GM12878 (cell line): Measurements from ENCODE around the gene ZNF248. TPM values are rescaled to one million over a fixed set of nuclear protein-coding genes. Genes with fewer than 3 reads are reported as not detected.
A peak's percentile ranks its signal among the peaks of the same experiment; 100 is the strongest.

ENCODE experiments used
- BMI1 ChIP-seq: fragments of 450-650 bp; IDR thresholded peaks from 2 replicates; pipeline ENCODE4 v1.6.1; 2016; ENCODE audit warnings: mild to moderate bottlenecking, moderate library complexity, borderline replicate concordance
- BRCA1 ChIP-seq: IDR thresholded peaks from 2 replicates; pipeline ENCODE4 v1.6.1; 2011; ENCODE audit warnings: low read depth, low read length, improper control_type of control experiment
- CBFB ChIP-seq: IDR thresholded peaks from 2 replicates; pipeline ENCODE4 v1.6.1; 2016; ENCODE audit warnings: antibody characterized with exemption, low read depth
- CBX3 ChIP-seq: fragments of 200-600 bp; sonication (generic); IDR thresholded peaks from 2 replicates; pipeline ENCODE4 v1.6.1; 2016; ENCODE audit warnings: low read depth, borderline replicate concordance
- CHD4 ChIP-seq: fragments of 200-600 bp; sonication (generic); IDR thresholded peaks from 2 replicates; pipeline ENCODE4 v1.6.1; 2016; ENCODE audit warnings: mild to moderate bottlenecking
- CREM ChIP-seq: IDR thresholded peaks from 2 replicates; pipeline ENCODE4 v1.6.1; 2014; ENCODE audit warnings: antibody characterized with exemption, low read depth
- DPF2 ChIP-seq: fragments of 450-650 bp; IDR thresholded peaks from 2 replicates; pipeline ENCODE4 v1.6.1; 2017; ENCODE audit warnings: mild to moderate bottlenecking
- E2F8 ChIP-seq: fragments of 450-650 bp; IDR thresholded peaks from 2 replicates; pipeline ENCODE4 v1.6.1; 2018; ENCODE audit warnings: mild to moderate bottlenecking, low read depth, moderate library complexity; ENCODE audit not compliant: partially characterized antibody
- E4F1 ChIP-seq: fragments of 450-650 bp; IDR thresholded peaks from 2 replicates; pipeline ENCODE4 v1.6.1; 2018; ENCODE audit warnings: borderline replicate concordance, mild to moderate bottlenecking; ENCODE audit not compliant: partially characterized antibody
- ETV6 ChIP-seq, 2 experiments: fragments of 450-650 bp in 1 of 2; IDR thresholded peaks in 1 of 2; conservative IDR thresholded peaks in 1 of 2; 2 replicates each; pipeline ENCODE4 v1.6.1; 2014; ENCODE audit warnings: antibody characterized with exemption in 1 of 2, borderline replicate concordance in 1 of 2, low read depth in 1 of 2, mild to moderate bottlenecking in 1 of 2, moderate library complexity in 1 of 2
- EZH2 ChIP-seq: IDR thresholded peaks from 2 replicates; pipeline ENCODE4 v1.6.1; 2012; ENCODE audit warnings: low read depth, mild to moderate bottlenecking, control low read depth, inconsistent platforms, low read length, borderline replicate concordance; ENCODE audit not compliant: control insufficient read depth
- FOXK2 ChIP-seq: fragments of 450-650 bp; IDR thresholded peaks from 2 replicates; pipeline ENCODE4 v1.6.1; 2017; ENCODE audit warnings: mild to moderate bottlenecking, moderate library complexity
- HCFC1 ChIP-seq: fragments of 150-350 bp; IDR thresholded peaks from 2 replicates; pipeline ENCODE4 v1.6.1; 2014; ENCODE audit warnings: low read length
- NFXL1 ChIP-seq: fragments of 450-650 bp; IDR thresholded peaks from 2 replicates; pipeline ENCODE4 v1.6.1; 2017; ENCODE audit warnings: antibody characterized with exemption, mild to moderate bottlenecking, borderline replicate concordance
- NFYB ChIP-seq: IDR thresholded peaks from 2 replicates; pipeline ENCODE4 v1.6.1; 2011; ENCODE audit warnings: low read depth, mild to moderate bottlenecking, low read length, improper control_type of control experiment, moderate library complexity; ENCODE audit not compliant: insufficient read depth
- PKNOX1 ChIP-seq: fragments of 450-650 bp; IDR thresholded peaks from 2 replicates; pipeline ENCODE4 v1.6.1; 2016; ENCODE audit warnings: mild to moderate bottlenecking
- POLR2A ChIP-seq: IDR thresholded peaks from 2 replicates; pipeline ENCODE4 v1.6.1; 2011; ENCODE audit warnings: low read depth, mild to moderate bottlenecking, low read length
- RAD51 ChIP-seq: fragments of 450-650 bp; IDR thresholded peaks from 2 replicates; pipeline ENCODE4 v1.6.1; 2016; ENCODE audit warnings: moderate library complexity, mild to moderate bottlenecking, inconsistent platforms
- RBBP5 ChIP-seq: fragments of 200-600 bp; sonication (generic); conservative IDR thresholded peaks from 2 replicates; pipeline ENCODE4 v1.6.1; 2016
- RCOR1 ChIP-seq: conservative IDR thresholded peaks from 2 replicates; pipeline ENCODE4 v1.6.1; 2012; ENCODE audit warnings: low read depth, low read length, improper control_type of control experiment
- RELA ChIP-seq: fragments of 450-650 bp; IDR thresholded peaks from 2 replicates; pipeline ENCODE4 v1.8.0; 2014; ENCODE audit warnings: borderline replicate concordance; ENCODE audit not compliant: partially characterized antibody
- RUNX3 ChIP-seq: IDR thresholded peaks from 2 replicates; pipeline ENCODE4 v1.6.1; 2012; ENCODE audit warnings: low read length, inconsistent platforms
- SUPT20H ChIP-seq: IDR thresholded peaks from 2 replicates; pipeline ENCODE4 v1.6.1; 2011; ENCODE audit warnings: low read depth, mild to moderate bottlenecking, low read length, moderate library complexity, borderline replicate concordance; ENCODE audit not compliant: control insufficient read depth
- ZNF217 ChIP-seq: fragments of 450-650 bp; IDR thresholded peaks from 2 replicates; pipeline ENCODE4 v1.6.1; 2017; ENCODE audit warnings: antibody characterized with exemption, mild to moderate bottlenecking
- ZNF274 ChIP-seq: IDR thresholded peaks from one replicate; pipeline ENCODE4 v1.8.0; 2011; ENCODE audit not compliant: insufficient read length, insufficient read depth
- ZNF384 ChIP-seq: IDR thresholded peaks from 2 replicates; pipeline ENCODE4 v1.6.1; 2012; ENCODE audit warnings: low read depth, mild to moderate bottlenecking, low read length, improper control_type of control experiment, borderline replicate concordance
- polyA plus RNA-seq, 11 experiments: library from polyadenylated mRNA; depleted of rRNA in 4 of 11; unstranded in 6 of 11; stranded (reverse) in 5 of 11; fragments of >200 nt; fragmentation: Nextera tagmentation in 4 of 11; fragmentation: Illumina TruSeq in 1 of 11; extraction: Ambion mirVana in 4 of 11; extraction: Trizol in 1 of 11; gene quantifications; 1 replicate in 1 of 11; 2 replicates in 10 of 11; pipeline versions ENCODE4 v1.2.1 to v1.2.3, GENCODE V29; 2011 to 2016; ENCODE audit warnings: inconsistent platforms in 2 of 11, missing spikeins in 2 of 11, low read depth in 1 of 11
- total RNA-seq, 4 experiments: library from RNA; depleted of rRNA in 3 of 4; stranded (reverse); fragments of >200 nt in 3 of 4; fragmentation: Illumina TruSeq in 1 of 4; extraction: Trizol in 1 of 4; gene quantifications; 2 replicates each; pipeline versions ENCODE4 v1.2.1 to v1.2.3, GENCODE V29; 2013 to 2021

ZNF248 gene
- total and polyA plus RNA-seq, 10 of the 15 experiments (the other 5 are each of a cell fraction or from before 2014, with no cell fraction given), result 2.0 to 16.3 (median 8.9) TPM

GRCh38 chr10:37857287-37858211 lies at the start of gene ZNF248 (continued):
- TF ChIP-seq SUPT20H (no peak), RBBP5 (no peak), RUNX3 (no peak), POLR2A (peak; percentile 100), HCFC1 (0 out of 2 replicates have a peak, but pooled peaks have one; percentile 48), E4F1 (no peak), BMI1 (no peak), BRCA1 (no peak), DPF2 (peak; percentile 57), FOXK2 (no peak), ZNF217 (no peak), EZH2 (no peak), CBX3 (no peak), CHD4 (no peak), ZNF384 (0 out of 2 replicates have a peak, but pooled peaks have one; percentile 8), CREM (peak; percentile 81), CBFB (no peak), ZNF274 (no peak), RELA (no peak), ETV6 (conservative IDR thresholded peaks at IDR 0.05 in 1 of 2, IDR thresholded peaks at IDR 0.05 in 1 of 2; ENCODE audit: borderline replicate concordance in 1 of 2, low read depth in 1 of 2) (no peak), RAD51 (no peak), RCOR1 (no peak), E2F8 (no peak), PKNOX1 (peak; percentile 16; the same call in 1 of the 2 replicates), NFXL1 (no peak), NFYB (no peak)
